GM19372 (cell line): ENCODE measurements around the gene BUB1B.

Experiments used
- ATAC-seq: cut with Tn5 transposase; IDR thresholded peaks from one replicate; pipeline ENCODE4 v1.9.1; 2021; ENCODE audit warnings: mild to moderate bottlenecking, low read depth, moderate library complexity; ENCODE audit not compliant: unreplicated experiment

BUB1B gene

GRCh38 chr15:40270246-40270995, 109.6 kb downstream of the BUB1B start:
- no peak for ATAC-seq
